ENCODE data around the gene PVALEF. TPM values are rescaled to one million over a fixed set of nuclear protein-coding genes. Genes with fewer than 3 reads are reported as not detected.

Gene PVALEF
- total and polyA plus RNA-seq, 7 donors: not detected

DNA sequence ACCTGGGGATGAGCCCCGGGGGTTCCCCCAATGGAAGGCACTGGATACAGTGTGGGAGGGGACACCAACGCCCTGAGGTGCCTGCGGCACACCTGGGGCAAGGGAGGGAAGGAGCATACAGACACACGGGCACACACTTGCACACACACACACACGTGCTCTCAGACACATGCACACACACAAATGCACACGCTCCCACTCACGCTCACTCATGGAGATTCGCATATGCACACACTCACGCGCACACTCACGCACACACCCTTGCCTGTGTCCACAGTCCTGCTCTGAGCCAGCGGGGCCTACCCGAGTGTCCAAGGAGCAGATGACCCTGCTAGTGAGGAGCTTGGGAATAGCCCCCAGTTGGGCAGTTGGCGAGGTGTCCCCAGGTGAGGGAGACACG, 16.7 kb upstream of the PVALEF start:
- no peak for ATAC-seq
- no peaks in the 10 kb centered on the region for H3K36me3 ChIP-seq (ENCODE audit: insufficient read depth in 1 of 2, low read depth in 1 of 2)
- intact Hi-C loops (cut with DNase I): loop anchor here in 1 of 2 donors (10.0 kb wide), 1 partner anchor 386 kb away; no protein-coding TSS in a partner anchor
- WGBS, 3 donors: 81 to 89% (median 83%) methylated on average over 15 of the region's 15 CpGs
- H3K4me1 ChIP-seq: no peaks in the 10 kb centered on the region
- TF ChIP-seq, protein P1, sequence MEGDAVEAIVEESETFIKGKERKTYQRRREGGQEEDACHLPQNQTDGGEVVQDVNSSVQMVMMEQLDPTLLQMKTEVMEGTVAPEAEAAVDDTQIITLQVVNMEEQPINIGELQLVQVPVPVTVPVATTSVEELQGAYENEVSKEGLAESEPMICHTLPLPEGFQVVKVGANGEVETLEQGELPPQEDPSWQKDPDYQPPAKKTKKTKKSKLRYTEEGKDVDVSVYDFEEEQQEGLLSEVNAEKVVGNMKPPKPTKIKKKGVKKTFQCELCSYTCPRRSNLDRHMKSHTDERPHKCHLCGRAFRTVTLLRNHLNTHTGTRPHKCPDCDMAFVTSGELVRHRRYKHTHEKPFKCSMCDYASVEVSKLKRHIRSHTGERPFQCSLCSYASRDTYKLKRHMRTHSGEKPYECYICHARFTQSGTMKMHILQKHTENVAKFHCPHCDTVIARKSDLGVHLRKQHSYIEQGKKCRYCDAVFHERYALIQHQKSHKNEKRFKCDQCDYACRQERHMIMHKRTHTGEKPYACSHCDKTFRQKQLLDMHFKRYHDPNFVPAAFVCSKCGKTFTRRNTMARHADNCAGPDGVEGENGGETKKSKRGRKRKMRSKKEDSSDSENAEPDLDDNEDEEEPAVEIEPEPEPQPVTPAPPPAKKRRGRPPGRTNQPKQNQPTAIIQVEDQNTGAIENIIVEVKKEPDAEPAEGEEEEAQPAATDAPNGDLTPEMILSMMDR (IDR thresholded peaks at IDR 0.05): no peak
- no peak overlapping the region for H3K4me3 ChIP-seq
- peaks cover 0 to 6% (median 3%) of the 10 kb centered on the region in 3 donors for H3K27me3 ChIP-seq (ENCODE audit: insufficient read depth in 3 of 3, low read length in 2 of 3)
- H3K27ac ChIP-seq: no peak overlapping the region
- no peak for DNase-seq
- H3K9me3 ChIP-seq: no peaks in the 10 kb centered on the region

DNA sequence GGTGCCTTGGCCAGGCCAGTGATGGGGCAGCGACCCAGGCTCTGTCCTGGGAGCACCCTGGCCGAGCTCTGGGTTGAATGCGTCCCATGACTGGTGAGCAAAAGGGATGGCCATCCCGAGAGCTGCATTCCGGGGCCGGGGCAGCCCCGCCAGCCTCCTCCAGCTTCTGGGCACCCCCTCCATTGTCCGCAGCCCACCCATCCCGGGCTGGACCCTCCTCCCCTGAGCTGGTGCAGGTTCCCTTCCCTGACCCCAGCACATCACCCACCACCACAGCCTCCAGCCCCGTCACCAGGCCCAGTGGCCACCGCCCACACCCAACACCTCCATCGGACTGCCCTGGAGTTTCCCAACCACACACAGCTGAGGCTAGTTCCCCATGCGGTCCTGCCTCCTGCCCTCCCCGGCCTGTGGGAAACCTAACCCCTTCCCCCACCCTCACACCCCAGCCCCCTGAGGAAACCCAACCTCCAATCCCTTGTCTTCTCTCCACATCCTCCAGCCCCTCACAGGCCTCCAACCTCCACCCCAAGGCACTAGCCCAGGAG, 16.2 kb upstream of the PVALEF start:
- ATAC-seq: no peak
- intact Hi-C loops (cut with DNase I): loop anchor here in 1 of 2 donors (10.0 kb wide), 1 partner anchor 386 kb away; no protein-coding TSS in a partner anchor
- WGBS, 3 donors: 79 to 81% (median 80%) methylated on average over 11 to 14 of the region's 14 CpGs

DNA sequence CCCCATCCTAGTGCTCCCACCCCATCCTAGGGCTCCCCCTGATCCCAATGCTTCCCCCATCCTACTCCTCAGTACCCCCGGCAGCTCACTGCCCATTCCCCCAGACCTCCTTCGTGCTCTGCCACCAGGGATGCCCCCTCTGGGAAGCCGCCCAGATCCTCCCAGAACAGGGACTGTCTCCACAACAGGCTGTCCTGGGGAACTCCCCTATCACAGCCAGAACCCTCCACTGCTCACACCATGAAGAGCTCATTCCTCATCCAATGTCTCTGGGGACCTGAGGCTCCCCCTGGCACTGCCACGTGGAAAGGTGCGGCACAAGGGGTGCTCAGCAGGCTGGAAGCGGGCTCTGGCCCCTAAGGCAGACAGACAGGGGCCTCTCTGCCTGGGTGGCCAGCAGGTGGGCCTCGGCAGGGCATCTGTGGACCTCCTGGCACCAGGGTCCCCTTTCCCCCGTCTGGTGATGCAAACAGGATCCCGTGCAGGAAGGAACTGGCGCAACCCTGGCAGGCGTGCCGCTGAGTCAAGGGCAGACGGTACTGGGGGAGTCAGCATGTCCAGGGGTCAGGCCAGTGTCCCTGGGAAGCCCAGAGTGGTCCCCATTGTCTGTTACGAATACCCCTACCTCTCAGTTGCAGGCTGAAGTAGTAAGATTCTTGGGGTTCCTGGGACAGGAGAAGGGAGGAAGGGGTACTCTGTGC, 14.8 kb upstream of the PVALEF start:
- no peak for DNase-seq
- Histone ChIP-seq H3K4me1 (no peaks in the 10 kb centered on the region), H3K27ac (no peak overlapping the region), H3K36me3 (ENCODE audit: insufficient read depth in 1 of 2, low read depth in 1 of 2) (no peaks in the 10 kb centered on the region), H3K9me3 (no peaks in the 10 kb centered on the region), H3K4me3 (no peak overlapping the region), H3K27me3 (ENCODE audit: insufficient read depth in 3 of 3, low read length in 2 of 3) (peaks cover 0 to 6% (median 3%) of the 10 kb centered on the region in 3 donors)
- 66 to 67% (median 66%) methylated on average over 14 of the region's 14 CpGs for WGBS, 3 donors
- intact Hi-C loops (cut with DNase I): no loop called here
- ATAC-seq: peak in 1 of 4 donors; percentile 37
- TF ChIP-seq, protein P1 (IDR thresholded peaks at IDR 0.05): no peak

More for the DNA sequence above, 16.2 kb upstream of the PVALEF start:
- H3K4me3 ChIP-seq: no peak overlapping the region
- no peaks in the 10 kb centered on the region for H3K36me3 ChIP-seq (ENCODE audit: insufficient read depth in 1 of 2, low read depth in 1 of 2)
- peaks cover 0 to 6% (median 3%) of the 10 kb centered on the region in 3 donors for H3K27me3 ChIP-seq (ENCODE audit: insufficient read depth in 3 of 3, low read length in 2 of 3)
- no peaks in the 10 kb centered on the region for H3K4me1 ChIP-seq
- no peak for DNase-seq
- no peak overlapping the region for H3K27ac ChIP-seq
- H3K9me3 ChIP-seq: no peaks in the 10 kb centered on the region
- TF ChIP-seq, protein P1 (IDR thresholded peaks at IDR 0.05): no peak

DNA sequence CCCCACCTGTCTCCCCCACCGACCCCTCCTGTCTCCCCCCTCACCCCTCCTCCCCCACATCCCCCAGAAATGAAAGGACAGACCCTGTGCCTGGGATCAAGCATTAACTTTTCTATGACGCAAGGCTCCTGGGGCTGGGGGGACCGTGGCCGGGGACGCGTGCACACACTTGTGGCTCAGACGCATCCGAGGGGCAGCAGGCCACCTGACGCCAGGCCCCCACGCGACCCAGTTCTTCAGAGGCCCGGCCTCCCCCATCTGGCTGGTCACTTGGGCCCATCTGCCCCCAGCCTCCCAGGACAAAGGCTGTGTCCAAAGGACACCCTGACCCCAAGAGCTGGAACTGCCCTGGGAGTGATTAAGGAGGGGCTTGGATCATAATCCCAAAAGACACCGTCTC, 14.0 kb upstream of the PVALEF start:
- TF ChIP-seq, protein P1 (IDR thresholded peaks at IDR 0.05): no peak
- no peak overlapping the region for H3K27ac ChIP-seq
- ATAC-seq: no peak
- 65 to 84% (median 74%) methylated on average over 12 to 13 of the region's 13 CpGs for WGBS, 3 donors
- H3K36me3 ChIP-seq (ENCODE audit: insufficient read depth in 1 of 2, low read depth in 1 of 2): no peaks in the 10 kb centered on the region
- H3K27me3 ChIP-seq (ENCODE audit: insufficient read depth in 3 of 3, low read length in 2 of 3): peaks cover 0 to 6% (median 3%) of the 10 kb centered on the region in 3 donors
- no peaks in the 10 kb centered on the region for H3K9me3 ChIP-seq
- DNase-seq: no peak
- H3K4me1 ChIP-seq: no peaks in the 10 kb centered on the region
- intact Hi-C loops (cut with DNase I): no loop called here
- no peak overlapping the region for H3K4me3 ChIP-seq
